Neural cell (in vitro differentiated cells): ENCODE measurements around the gene LIME1. TPM values are rescaled to one million over a fixed set of nuclear protein-coding genes. Genes with fewer than 3 reads are reported as not detected.

Source experiments
- H2AFZ ChIP-seq: fragments of 200-600, 300-800 bp; sonication (generic), shearing (Covaris generic); 2 replicates; pipeline ENCODE4 v1.6.0; 2014; ENCODE audit warnings: low read depth, mild to moderate bottlenecking, antibody characterized with exemption, low read length, moderate library complexity
- H3F3A ChIP-seq: fragments of 200-600 bp; shearing (Covaris generic); 2 replicates; pipeline ENCODE4 v1.6.1; 2016; ENCODE audit warnings: mild to moderate bottlenecking, moderate library complexity, mixed read lengths, antibody characterized with exemption, low read length; ENCODE audit not compliant: insufficient read depth, poor library complexity, severe bottlenecking
- H3K27ac ChIP-seq: fragments of 200-600, 300-800 bp; sonication (generic), shearing (Covaris generic); 2 replicates; pipeline ENCODE4 v1.5.1; 2014; ENCODE audit warnings: mild to moderate bottlenecking, low read length, moderate library complexity
- H3K27me3 ChIP-seq: fragments of 300-800, 200-600 bp; sonication (generic), shearing (Covaris generic); 2 replicates; pipeline ENCODE4 v1.6.0; 2014; ENCODE audit warnings: mild to moderate bottlenecking, low read depth, low read length, moderate library complexity; ENCODE audit not compliant: insufficient read depth
- H3K36me3 ChIP-seq: fragments of 300-800, 200-600 bp; sonication (generic), shearing (Covaris generic); 2 replicates; pipeline ENCODE4 v1.5.1; 2014; ENCODE audit warnings: mild to moderate bottlenecking, antibody characterized with exemption, low read length, moderate library complexity; ENCODE audit not compliant: insufficient read depth
- H3K4me2 ChIP-seq: fragments of 300-800, 200-600 bp; sonication (generic), shearing (Covaris generic); 2 replicates; pipeline ENCODE4 v1.6.0; 2014; ENCODE audit warnings: mild to moderate bottlenecking, low read length
- H3K4me3 ChIP-seq: fragments of 300-800, 200-600 bp; sonication (generic), shearing (Covaris generic); 2 replicates; pipeline ENCODE4 v1.5.1; 2014; ENCODE audit warnings: mild to moderate bottlenecking, low read length, moderate library complexity
- H3K79me2 ChIP-seq: fragments of 200-600 bp; shearing (Covaris generic); replicated peaks from 2 replicates; pipeline ENCODE4 v1.6.0; 2014; ENCODE audit warnings: mild to moderate bottlenecking, low read length, moderate library complexity; ENCODE audit not compliant: insufficient read depth
- H3K9ac ChIP-seq: fragments of 300-800, 200-600 bp; sonication (generic), shearing (Covaris generic); 2 replicates; pipeline ENCODE4 v1.6.1; 2016; ENCODE audit warnings: mild to moderate bottlenecking, low read length, mixed read lengths
- H3K9me2 ChIP-seq: fragments of 200-600 bp; shearing (Covaris generic); 2 replicates; pipeline ENCODE4 v1.6.1; 2016; ENCODE audit warnings: mild to moderate bottlenecking, low read length, mixed read lengths; ENCODE audit not compliant: insufficient read depth
- H3K9me3 ChIP-seq: fragments of 200-600, 300-800 bp; sonication (generic), shearing (Covaris generic); 2 replicates; pipeline ENCODE4 v1.6.1; 2016; ENCODE audit warnings: mild to moderate bottlenecking, mixed run types, low read length, moderate library complexity, mixed read lengths
- H4K20me1 ChIP-seq: fragments of 200-600 bp; shearing (Covaris generic); 2 replicates; pipeline ENCODE4 v1.6.1; 2016; ENCODE audit warnings: mild to moderate bottlenecking, mixed run types; ENCODE audit not compliant: insufficient read depth
- EP300 ChIP-seq: fragments of 450-650 bp; conservative IDR thresholded peaks from 2 replicates; pipeline ENCODE4 v1.6.1; 2014; ENCODE audit warnings: antibody characterized with exemption, mild to moderate bottlenecking, moderate library complexity; ENCODE audit not compliant: poor library complexity, severe bottlenecking
- EZH2 ChIP-seq: fragments of 200-600, 300-800 bp; shearing (Covaris generic), sonication (generic); IDR thresholded peaks from 2 replicates; pipeline ENCODE4 v1.6.1; 2014; ENCODE audit warnings: antibody characterized with exemption, low read length, borderline replicate concordance, mild to moderate bottlenecking; ENCODE audit not compliant: insufficient read depth, poor library complexity, severe bottlenecking
- MXI1 ChIP-seq: fragments of 450-650 bp; conservative IDR thresholded peaks from 2 replicates; pipeline ENCODE4 v1.6.1; 2014; ENCODE audit warnings: antibody characterized with exemption, mild to moderate bottlenecking; ENCODE audit not compliant: poor library complexity, severe bottlenecking
- POLR2AphosphoS5 ChIP-seq: IDR thresholded peaks from 2 replicates; pipeline ENCODE4 v1.6.1; 2012
- RAD21 ChIP-seq: fragments of 450-650 bp; conservative IDR thresholded peaks from 2 replicates; pipeline ENCODE4 v1.6.1; 2014; ENCODE audit warnings: antibody characterized with exemption, mild to moderate bottlenecking, moderate library complexity
- REST ChIP-seq: IDR thresholded peaks from 2 replicates; pipeline ENCODE4 v1.6.1; 2012; ENCODE audit warnings: borderline replicate concordance
- SMC3 ChIP-seq: fragments of 450-650 bp; conservative IDR thresholded peaks from 2 replicates; pipeline ENCODE4 v1.6.1; 2014; ENCODE audit warnings: antibody characterized with exemption, mild to moderate bottlenecking, moderate library complexity; ENCODE audit not compliant: poor library complexity
- TAF1 ChIP-seq: IDR thresholded peaks from 2 replicates; pipeline ENCODE4 v1.6.1; 2012; ENCODE audit warnings: low read depth
- polyA plus RNA-seq: library from polyadenylated mRNA; depleted of rRNA; stranded (reverse); fragments of >200 nt; gene quantifications from 2 replicates; pipeline ENCODE4 v1.2.3, GENCODE V29; 2014
- TF ChIP-seq, protein P1 (sequence below): fragments of 450-650 bp; IDR thresholded peaks from 2 replicates; pipeline ENCODE4 v1.5.1; 2014; ENCODE audit warnings: antibody characterized with exemption, mild to moderate bottlenecking, moderate library complexity; ENCODE audit not compliant: poor library complexity, severe bottlenecking

The LIME1 gene
- polyA plus RNA-seq, 1 donor from 2014 or later = 65.2 TPM

GRCh38 chr20:63688228-63689045 is 48.0 kb upstream of the LIME1 start:
- no peaks in the 10 kb centered on the region for H4K20me1 ChIP-seq
- no peaks in the 10 kb centered on the region for H3K36me3 ChIP-seq
- no peak overlapping the region for H2AFZ ChIP-seq
- TF ChIP-seq POLR2AphosphoS5 = no peak
- TF ChIP-seq TAF1 = no peak
- TF ChIP-seq EP300 = no peak
- no peak for TF ChIP-seq SMC3
- TF ChIP-seq MXI1 = no peak
- no peak for TF ChIP-seq RAD21
- no peaks in the 10 kb centered on the region for H3F3A ChIP-seq
- H3K9ac ChIP-seq = no peak overlapping the region
- no peaks in the 10 kb centered on the region for H3K79me2 ChIP-seq
- H3K4me3 ChIP-seq = no peak overlapping the region
- no peak overlapping the region for H3K4me2 ChIP-seq
- no peaks in the 10 kb centered on the region for H3K9me3 ChIP-seq
- H3K27me3 ChIP-seq = no peaks in the 10 kb centered on the region
- no peaks in the 10 kb centered on the region for H3K9me2 ChIP-seq
- H3K27ac ChIP-seq = no peak overlapping the region

- H3K9me3 ChIP-seq = no peaks in the 10 kb centered on the region
- H3K9ac ChIP-seq = no peak overlapping the region
- H4K20me1 ChIP-seq = no peaks in the 10 kb centered on the region
- no peak overlapping the region for H3K27ac ChIP-seq
- no peak for TF ChIP-seq EZH2
- TF ChIP-seq EP300 = no peak
- no peak for TF ChIP-seq SMC3
- no peak for TF ChIP-seq MXI1
- TF ChIP-seq RAD21 = no peak
- no peak for TF ChIP-seq POLR2AphosphoS5
- no peak for TF ChIP-seq REST
- TF ChIP-seq, protein P1, sequence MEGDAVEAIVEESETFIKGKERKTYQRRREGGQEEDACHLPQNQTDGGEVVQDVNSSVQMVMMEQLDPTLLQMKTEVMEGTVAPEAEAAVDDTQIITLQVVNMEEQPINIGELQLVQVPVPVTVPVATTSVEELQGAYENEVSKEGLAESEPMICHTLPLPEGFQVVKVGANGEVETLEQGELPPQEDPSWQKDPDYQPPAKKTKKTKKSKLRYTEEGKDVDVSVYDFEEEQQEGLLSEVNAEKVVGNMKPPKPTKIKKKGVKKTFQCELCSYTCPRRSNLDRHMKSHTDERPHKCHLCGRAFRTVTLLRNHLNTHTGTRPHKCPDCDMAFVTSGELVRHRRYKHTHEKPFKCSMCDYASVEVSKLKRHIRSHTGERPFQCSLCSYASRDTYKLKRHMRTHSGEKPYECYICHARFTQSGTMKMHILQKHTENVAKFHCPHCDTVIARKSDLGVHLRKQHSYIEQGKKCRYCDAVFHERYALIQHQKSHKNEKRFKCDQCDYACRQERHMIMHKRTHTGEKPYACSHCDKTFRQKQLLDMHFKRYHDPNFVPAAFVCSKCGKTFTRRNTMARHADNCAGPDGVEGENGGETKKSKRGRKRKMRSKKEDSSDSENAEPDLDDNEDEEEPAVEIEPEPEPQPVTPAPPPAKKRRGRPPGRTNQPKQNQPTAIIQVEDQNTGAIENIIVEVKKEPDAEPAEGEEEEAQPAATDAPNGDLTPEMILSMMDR = no peak
- no peak for TF ChIP-seq TAF1
- no peaks in the 10 kb centered on the region for H3F3A ChIP-seq
- H3K79me2 ChIP-seq = no peaks in the 10 kb centered on the region
- H3K4me3 ChIP-seq = no peak overlapping the region
- no peaks in the 10 kb centered on the region for H3K36me3 ChIP-seq
- no peaks in the 10 kb centered on the region for H3K27me3 ChIP-seq
- no peak overlapping the region for H2AFZ ChIP-seq
- H3K9me2 ChIP-seq = no peaks in the 10 kb centered on the region
- H3K4me2 ChIP-seq = no peak overlapping the region
Measured at GRCh38 chr20:63689046-63690002, 47.1 kb upstream of the LIME1 start.
